Mucosa of rectum (tissue), 2 donors: ENCODE measurements around the gene SLC6A14.

Experiments
- H3K27ac ChIP-seq, 2 donors: one replicate each; pipeline ENCODE4 v1.7.0; 2013; ENCODE audit warnings: inconsistent platforms in 2 of 2, low read depth in 2 of 2, low read length in 2 of 2
- H3K27me3 ChIP-seq, 2 donors: one replicate each; pipeline ENCODE4 v1.7.0; 2013; ENCODE audit warnings: low read length in 2 of 2; ENCODE audit not compliant: control insufficient read depth in 2 of 2, insufficient read depth in 2 of 2
- H3K36me3 ChIP-seq, 2 donors: one replicate each; pipeline ENCODE4 v1.7.0; 2013; ENCODE audit warnings: low read length in 2 of 2; ENCODE audit not compliant: control insufficient read depth in 2 of 2, insufficient read depth in 2 of 2
- H3K4me1 ChIP-seq, 2 donors: one replicate each; pipeline ENCODE4 v1.7.0; 2013; ENCODE audit warnings: low read length in 2 of 2, mild to moderate bottlenecking in 1 of 2; ENCODE audit not compliant: control insufficient read depth in 2 of 2, insufficient read depth in 2 of 2
- H3K4me3 ChIP-seq, 2 donors: one replicate each; pipeline ENCODE4 v1.7.0; 2013; ENCODE audit warnings: low read length in 2 of 2
- H3K9ac ChIP-seq, 2 donors: one replicate each; pipeline ENCODE4 v1.7.0; 2013; ENCODE audit warnings: low read length in 2 of 2, low read depth in 1 of 2, mild to moderate bottlenecking in 1 of 2
- H3K9me3 ChIP-seq, 2 donors: one replicate each; pipeline ENCODE4 v1.7.0; 2013; ENCODE audit warnings: low read length in 2 of 2; ENCODE audit not compliant: control insufficient read depth in 2 of 2
- donor health status: healthy.
- donor health status: Normal muscosa, but diverticular disease.

SLC6A14 gene

GRCh38 chrX:116436358-116436816 lies at the start of gene SLC6A14:
SLC6A14 (plus strand) TSS chrX:116436606; CDS start chrX:116436710, 104 bp downstream.
- Histone ChIP-seq H3K4me3 (no peak within 1 kb of the TSS), H3K9me3 (no peaks in the 10 kb centered on the region), H3K9ac (no peak within 1 kb of the TSS), H3K27me3 (no peaks in the 10 kb centered on the region), H3K4me1 (no peaks in the 10 kb centered on the region), H3K27ac (no peak within 1 kb of the TSS), H3K36me3 (no peaks in the 10 kb centered on the region)

GRCh38 chrX:116395752-116396151 lies 40.7 kb upstream of the SLC6A14 start:
- no peak overlapping the region for H3K4me3 ChIP-seq
- H3K27ac ChIP-seq, result no peak overlapping the region
- no peaks in the 10 kb centered on the region for H3K4me1 ChIP-seq
- no peaks in the 10 kb centered on the region for H3K27me3 ChIP-seq
- no peaks in the 10 kb centered on the region for H3K36me3 ChIP-seq
- H3K9me3 ChIP-seq, result no peaks in the 10 kb centered on the region
- no peak overlapping the region for H3K9ac ChIP-seq

GRCh38 chrX:116399681-116400080 lies 36.7 kb upstream of the SLC6A14 start:
- no peaks in the 10 kb centered on the region for H3K9me3 ChIP-seq
- no peaks in the 10 kb centered on the region for H3K36me3 ChIP-seq
- no peaks in the 10 kb centered on the region for H3K27me3 ChIP-seq
- no peak overlapping the region for H3K27ac ChIP-seq
- H3K9ac ChIP-seq, result no peak overlapping the region
- no peaks in the 10 kb centered on the region for H3K4me1 ChIP-seq
- no peak overlapping the region for H3K4me3 ChIP-seq

GRCh38 chrX:116409219-116409618 lies 27.2 kb upstream of the SLC6A14 start:
- Histone ChIP-seq H3K27ac (no peak overlapping the region), H3K9me3 (no peaks in the 10 kb centered on the region), H3K9ac (no peak overlapping the region), H3K36me3 (no peaks in the 10 kb centered on the region), H3K4me1 (peaks cover 0 to 3% of the 10 kb centered on the region in 2 donors), H3K27me3 (no peaks in the 10 kb centered on the region), H3K4me3 (no peak overlapping the region)

- peaks cover 0 to 3% of the 10 kb centered on the region in 2 donors for H3K4me1 ChIP-seq
- H3K36me3 ChIP-seq, result no peaks in the 10 kb centered on the region
- no peak overlapping the region for H3K27ac ChIP-seq
- no peak overlapping the region for H3K9ac ChIP-seq
- no peak overlapping the region for H3K4me3 ChIP-seq
- no peaks in the 10 kb centered on the region for H3K9me3 ChIP-seq
- no peaks in the 10 kb centered on the region for H3K27me3 ChIP-seq
These were observed 23.1 kb upstream of the SLC6A14 start for GRCh38 chrX:116413273-116413672.

GRCh38 chrX:116417214-116417613 lies 19.2 kb upstream of the SLC6A14 start:
- Histone ChIP-seq H3K4me1 (no peaks in the 10 kb centered on the region), H3K9ac (no peak overlapping the region), H3K9me3 (no peaks in the 10 kb centered on the region), H3K36me3 (no peaks in the 10 kb centered on the region), H3K27ac (no peak overlapping the region), H3K4me3 (no peak overlapping the region), H3K27me3 (no peaks in the 10 kb centered on the region)

- Histone ChIP-seq H3K9me3 (no peaks in the 10 kb centered on the region), H3K9ac (no peak overlapping the region), H3K4me3 (no peak overlapping the region), H3K27me3 (no peaks in the 10 kb centered on the region), H3K27ac (no peak overlapping the region), H3K36me3 (no peaks in the 10 kb centered on the region), H3K4me1 (no peaks in the 10 kb centered on the region)
These were observed 18.4 kb upstream of the SLC6A14 start for GRCh38 chrX:116417968-116418367.

GRCh38 chrX:116427978-116428377 lies 8.4 kb upstream of the SLC6A14 start:
- H3K9ac ChIP-seq, result no peak overlapping the region
- no peak overlapping the region for H3K27ac ChIP-seq
- H3K4me3 ChIP-seq, result no peak overlapping the region
- no peaks in the 10 kb centered on the region for H3K9me3 ChIP-seq
- H3K27me3 ChIP-seq, result no peaks in the 10 kb centered on the region
- H3K4me1 ChIP-seq, result no peaks in the 10 kb centered on the region
- no peaks in the 10 kb centered on the region for H3K36me3 ChIP-seq

GRCh38 chrX:116435597-116435996 lies 809 bp upstream of the SLC6A14 start:
- no peak overlapping the region for H3K4me3 ChIP-seq
- no peak overlapping the region for H3K27ac ChIP-seq
- no peak overlapping the region for H3K9ac ChIP-seq
- no peaks in the 10 kb centered on the region for H3K27me3 ChIP-seq
- no peaks in the 10 kb centered on the region for H3K4me1 ChIP-seq
- no peaks in the 10 kb centered on the region for H3K9me3 ChIP-seq
- no peaks in the 10 kb centered on the region for H3K36me3 ChIP-seq

- Histone ChIP-seq H3K27ac (no peak overlapping the region), H3K9ac (no peak overlapping the region), H3K4me1 (no peaks in the 10 kb centered on the region), H3K4me3 (no peak overlapping the region), H3K27me3 (no peaks in the 10 kb centered on the region), H3K36me3 (no peaks in the 10 kb centered on the region), H3K9me3 (no peaks in the 10 kb centered on the region)
These were observed 12.8 kb downstream of the SLC6A14 start for GRCh38 chrX:116449156-116449555.

GRCh38 chrX:116462822-116463221 lies 26.4 kb downstream of the SLC6A14 start, which contains the start of gene CT83:
CT83 (minus strand) TSS chrX:116462976; CDS start chrX:116462856, 120 bp downstream.
- no peaks in the 10 kb centered on the region for H3K27me3 ChIP-seq
- H3K9me3 ChIP-seq, result no peaks in the 10 kb centered on the region
- no peak within 1 kb of the TSS for H3K9ac ChIP-seq
- H3K4me1 ChIP-seq, result no peaks in the 10 kb centered on the region
- H3K4me3 ChIP-seq, result no peak within 1 kb of the TSS
- H3K27ac ChIP-seq, result no peak within 1 kb of the TSS
- no peaks in the 10 kb centered on the region for H3K36me3 ChIP-seq
